GM12865 (cell line): ENCODE measurements around the gene ZBTB7B.
"Not testable (repeated sequence)": the region's sequence is repeated elsewhere in the genome, so short reads cannot be mapped to it uniquely, and the experiment has no call there.

Experiments
- DNase-seq: peaks from one replicate; pipeline ENCODE4 v3.0.0; 2010; ENCODE audit warnings: low read depth
- H3K4me3 ChIP-seq: 2 replicates; pipeline ENCODE4 v1.5.1; 2011; ENCODE audit warnings: mild to moderate bottlenecking, low read depth, low read length, control low read depth
- CTCF ChIP-seq: IDR thresholded peaks from 2 replicates; pipeline ENCODE4 v1.5.1; 2011; ENCODE audit warnings: low read length, control low read depth, low read depth, inconsistent platforms; ENCODE audit not compliant: insufficient read depth; ENCODE audit errors: missing control alignments

The ZBTB7B gene

GRCh38 chr1:154978360-154978759, 24.2 kb upstream of the ZBTB7B start:
- no peak overlapping the region for H3K4me3 ChIP-seq
- DNase-seq, result no peak
- no peak for TF ChIP-seq CTCF

- no peak for DNase-seq
- TF ChIP-seq CTCF, result no peak
- peak overlapping the region; percentile 61 for H3K4me3 ChIP-seq
Measured at GRCh38 chr1:154982341-154982740, 20.3 kb upstream of the ZBTB7B start.

GRCh38 chr1:154982897-154983648, 19.5 kb upstream of the ZBTB7B start, which contains the start of gene FLAD1:
Gene FLAD1 (plus strand): TSS chr1:154983344. CDS start chr1:154983695, 351 bp downstream.
- DNase-seq, result peak; percentile 100
- H3K4me3 ChIP-seq, result peak within 1 kb of the TSS; percentile 78
- TF ChIP-seq CTCF, result no peak

GRCh38 chr1:154983776-154984466, 18.7 kb upstream of the ZBTB7B start:
- H3K4me3 ChIP-seq, result peak overlapping the region; percentile 78
- TF ChIP-seq CTCF, result no peak
- DNase-seq, result no peak

- not testable (repeated sequence) for DNase-seq, H3K4me3 ChIP-seq
Measured at GRCh38 chr1:154986736-154987135, 15.9 kb upstream of the ZBTB7B start.

GRCh38 chr1:154987326-154987725, 15.3 kb upstream of the ZBTB7B start:
- no peak for DNase-seq
- TF ChIP-seq CTCF, result no peak
- no peak overlapping the region for H3K4me3 ChIP-seq

- no peak for TF ChIP-seq CTCF
- no peak overlapping the region for H3K4me3 ChIP-seq
- DNase-seq, result no peak
Measured at GRCh38 chr1:154988058-154988954, 14.3 kb upstream of the ZBTB7B start.
